Activated CD8-positive, alpha-beta T cell treated with anti-CD3 and anti-CD28 coated beads, Interleukin-2, amount 10 ng/mL, durations not matched to agents 7 days and 5 days (primary cell): ENCODE results near the gene PYROXD2. TPM values are rescaled to one million over a fixed set of nuclear protein-coding genes. Genes with fewer than 3 reads are reported as not detected.

Experiments used
- ATAC-seq: fragments of 150-1000 bp; cut with Tn5 transposase; one replicate; pipeline ENCODE4 v1.10.0; 2021; ENCODE audit warnings: moderate library complexity
- CTCF ChIA-PET: fragments of 350-600 bp; sonication (Branson Sonifier 250); formaldehyde crosslinking; loops from one replicate; lab custom pipeline; 2021; ENCODE audit warnings: antibody characterized with exemption; lab: Charles Lee
- POLR2A ChIA-PET: fragments of 350-600 bp; sonication (Branson Sonifier 250); formaldehyde crosslinking; loops from one replicate; lab custom pipeline; 2021; ENCODE audit warnings: antibody characterized with exemption; lab: Charles Lee
- DNase-seq: peaks from one replicate; pipeline ENCODE4 v3.0.0-alpha.2; 2020
- H3K27ac Mint-ChIP-seq: one replicate; pipeline ENCODE4 v1.8.0; 2021; ENCODE audit warnings: mild to moderate bottlenecking, mixed read lengths
- H3K27me3 Mint-ChIP-seq: one replicate; pipeline ENCODE4 v1.8.0; 2021; ENCODE audit warnings: low read depth, mixed read lengths
- H3K36me3 Mint-ChIP-seq: one replicate; pipeline ENCODE4 v1.8.0; 2021; ENCODE audit warnings: low read depth, mixed read lengths
- H3K4me1 Mint-ChIP-seq: one replicate; pipeline ENCODE4 v1.8.0; 2021; ENCODE audit warnings: low read depth, mixed read lengths
- H3K4me3 Mint-ChIP-seq: one replicate; pipeline ENCODE4 v1.8.0; 2021; ENCODE audit warnings: mild to moderate bottlenecking, mixed read lengths
- H3K9me3 Mint-ChIP-seq: one replicate; pipeline ENCODE4 v1.8.0; 2022; ENCODE audit warnings: mixed read lengths; ENCODE audit not compliant: insufficient read depth
- total RNA-seq, 2 experiments: library from RNA; stranded (reverse); gene quantifications; one replicate each; pipeline ENCODE4 v1.2.3, GENCODE V29; 2021

Gene PYROXD2
- total RNA-seq, 2 experiments from 2014 or later: 8.3 to 9.3 TPM

DNA sequence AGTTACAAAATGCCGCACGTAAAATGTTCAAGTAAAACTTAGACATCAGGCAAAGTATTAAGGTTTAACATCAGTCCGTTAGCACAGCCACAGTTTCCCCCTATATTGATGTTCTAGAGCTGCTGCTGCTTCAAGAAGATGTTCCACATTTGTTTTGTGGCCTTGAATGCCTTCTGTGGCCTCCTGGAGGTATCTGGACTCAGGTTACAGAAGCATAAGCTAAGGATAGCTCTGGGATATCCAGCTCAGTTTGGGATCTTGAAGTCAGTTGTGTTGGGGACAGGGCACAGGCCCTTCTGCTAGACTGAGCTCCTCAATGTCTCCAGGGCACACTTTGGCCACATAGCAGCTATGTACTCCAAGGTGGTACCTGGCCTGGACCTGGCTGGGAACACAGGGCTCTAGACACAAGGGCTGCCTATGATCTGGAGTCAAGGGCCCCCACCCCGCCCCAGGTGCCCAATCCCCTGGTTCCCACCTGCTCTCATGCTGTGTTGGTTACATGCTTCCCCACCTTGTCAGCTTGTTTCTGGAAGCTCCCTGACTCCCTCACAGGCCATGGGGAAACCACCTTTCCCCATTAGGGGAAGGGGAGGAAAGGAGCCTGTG is 4.7 kb downstream of the PYROXD2 start:
- no peak for DNase-seq
- Mint-ChIP-seq H3K4me3 (no peak overlapping the region), H3K36me3 (peaks cover 2% of the 10 kb centered on the region), H3K4me1 (peaks cover 11% of the 10 kb centered on the region), H3K9me3 (no peaks in the 10 kb centered on the region), H3K27me3 (no peaks in the 10 kb centered on the region), H3K27ac (no peak overlapping the region)
- ChIA-PET POLR2A (no interaction called here), CTCF (no interaction called here)
- ATAC-seq: no peak

DNA sequence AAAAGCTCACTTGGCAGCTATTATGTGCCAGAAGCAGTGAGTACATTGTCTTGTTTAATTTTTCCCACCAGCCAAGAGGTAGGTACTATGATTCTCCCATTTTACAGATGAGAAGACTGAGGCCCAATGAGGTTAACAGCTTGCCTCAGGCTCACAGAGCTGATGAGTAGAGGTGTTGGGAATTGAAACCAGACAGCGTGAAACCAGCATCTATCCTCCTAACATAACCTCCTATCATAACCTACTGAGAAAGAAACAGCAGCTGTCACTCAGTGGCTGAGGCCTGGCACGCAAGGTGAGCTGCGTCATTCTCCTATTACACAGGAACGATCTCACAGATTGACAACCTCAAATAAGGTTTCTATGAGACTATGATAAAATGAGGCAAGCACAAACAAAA is 6.2 kb downstream of the PYROXD2 start:
- Mint-ChIP-seq H3K9me3 (no peaks in the 10 kb centered on the region), H3K4me1 (peaks cover 7% of the 10 kb centered on the region), H3K36me3 (no peaks in the 10 kb centered on the region), H3K4me3 (no peak overlapping the region), H3K27ac (peak overlapping the region; percentile 3), H3K27me3 (no peaks in the 10 kb centered on the region)
- DNase-seq (no peak), ATAC-seq (no peak)
- ChIA-PET CTCF (interaction anchor here (1.0 kb wide), 1 partner anchor 17 kb away, joined by 4 read pairs; no protein-coding TSS in a partner anchor), POLR2A (no interaction called here)

DNA sequence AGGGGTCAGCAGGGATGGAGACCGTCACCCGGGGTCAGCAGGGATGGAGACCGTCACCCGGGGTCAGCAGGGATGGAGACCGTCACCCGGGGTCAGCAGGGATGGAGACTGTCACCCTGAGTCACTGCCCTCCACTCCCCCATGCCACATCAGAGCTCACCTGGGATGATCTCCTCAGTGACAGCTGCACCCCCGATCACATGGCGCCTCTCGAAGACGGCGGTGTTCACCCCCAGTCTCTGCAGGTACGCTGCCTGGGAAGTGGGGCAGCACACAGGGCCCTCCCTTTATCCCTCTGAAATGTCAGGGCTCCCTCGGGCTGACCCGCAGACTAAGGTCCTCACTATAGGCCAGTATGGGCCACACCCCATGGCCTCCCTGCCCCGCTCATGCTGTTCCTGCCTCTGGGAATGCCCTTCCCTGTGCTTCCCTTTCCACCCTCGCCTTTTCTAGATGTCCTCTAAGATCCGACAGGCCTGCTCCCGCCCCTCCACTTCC is 7.2 kb downstream of the PYROXD2 start:
- Mint-ChIP-seq H3K4me1 (peaks cover 10% of the 10 kb centered on the region), H3K9me3 (no peaks in the 10 kb centered on the region), H3K4me3 (no peak overlapping the region), H3K27me3 (no peaks in the 10 kb centered on the region), H3K36me3 (peaks cover under 1% of the 10 kb centered on the region), H3K27ac (no peak overlapping the region)
- ATAC-seq: no peak
- DNase-seq: no peak
- ChIA-PET POLR2A (no interaction called here), CTCF (no interaction called here)

DNA sequence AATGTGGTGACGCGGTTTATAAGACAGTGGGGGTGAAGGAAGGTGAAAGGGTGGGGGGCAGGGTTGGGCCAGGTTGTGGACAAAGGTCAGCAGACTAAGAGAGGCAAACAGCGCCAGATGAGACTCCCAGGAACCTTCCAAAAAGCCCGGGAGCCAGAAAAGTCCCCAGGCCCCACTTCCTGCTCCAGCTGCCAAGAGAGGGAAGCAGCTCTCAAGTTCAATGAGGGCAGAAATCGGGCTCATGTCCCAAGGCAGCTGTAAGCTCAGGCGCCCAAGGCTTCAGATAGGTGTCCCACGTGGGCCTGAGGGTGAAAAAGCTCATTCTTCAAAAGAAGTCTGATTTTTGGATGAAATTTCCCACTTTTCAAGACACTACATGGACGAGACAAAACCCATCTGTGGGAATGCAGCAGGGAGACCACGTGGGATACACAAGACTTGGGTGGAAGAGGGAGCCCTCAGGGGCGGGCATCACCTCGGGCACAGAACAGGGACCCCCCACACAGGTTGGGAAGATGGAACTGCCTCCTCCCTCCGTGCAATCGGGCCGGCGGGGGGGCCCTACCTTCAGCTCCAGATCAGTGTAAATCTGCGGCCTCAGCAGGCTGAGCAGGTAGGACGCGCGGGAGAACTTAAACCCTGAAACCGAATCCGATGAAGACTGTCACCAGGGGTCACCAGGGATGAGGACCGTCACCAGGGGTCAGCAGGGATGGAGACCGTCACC is 7.8 kb downstream of the PYROXD2 start:
- Mint-ChIP-seq H3K4me1 (peaks cover 10% of the 10 kb centered on the region), H3K36me3 (peaks cover 2% of the 10 kb centered on the region), H3K27ac (no peak overlapping the region), H3K4me3 (no peak overlapping the region), H3K27me3 (no peaks in the 10 kb centered on the region), H3K9me3 (no peaks in the 10 kb centered on the region)
- CTCF ChIA-PET: no interaction called here
- DNase-seq (no peak), ATAC-seq (no peak)
- POLR2A ChIA-PET: no interaction called here

DNA sequence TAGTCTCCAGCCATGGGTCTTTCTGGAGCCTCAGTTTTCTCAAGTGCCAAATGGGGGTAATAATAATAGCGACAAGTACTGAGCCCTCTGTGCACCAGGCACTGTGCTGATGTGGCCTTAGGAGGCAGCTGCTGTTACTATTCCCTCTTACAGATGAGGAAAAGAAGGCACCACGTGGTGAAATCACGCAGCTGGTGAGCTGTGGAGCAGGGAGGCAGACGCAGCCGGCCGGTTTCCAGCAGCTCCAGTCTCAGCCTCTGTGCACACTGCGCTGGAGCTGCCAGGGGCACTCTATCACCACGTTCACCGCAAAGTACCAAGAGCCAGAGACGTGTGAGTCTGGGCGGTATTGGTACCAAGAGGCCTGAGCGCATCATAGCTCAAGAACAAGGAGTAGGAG is 9.6 kb downstream of the PYROXD2 start:
- Mint-ChIP-seq H3K36me3 (peaks cover 2% of the 10 kb centered on the region), H3K27me3 (no peaks in the 10 kb centered on the region), H3K4me1 (peaks cover 10% of the 10 kb centered on the region), H3K27ac (no peak overlapping the region), H3K9me3 (no peaks in the 10 kb centered on the region), H3K4me3 (no peak overlapping the region)
- ChIA-PET POLR2A (interaction anchor here (1.2 kb wide), 1 partner anchor 10 kb away, joined by 3 read pairs; the partner anchor contains the start of gene PYROXD2), CTCF (no interaction called here)
- ATAC-seq (no peak), DNase-seq (no peak)

DNA sequence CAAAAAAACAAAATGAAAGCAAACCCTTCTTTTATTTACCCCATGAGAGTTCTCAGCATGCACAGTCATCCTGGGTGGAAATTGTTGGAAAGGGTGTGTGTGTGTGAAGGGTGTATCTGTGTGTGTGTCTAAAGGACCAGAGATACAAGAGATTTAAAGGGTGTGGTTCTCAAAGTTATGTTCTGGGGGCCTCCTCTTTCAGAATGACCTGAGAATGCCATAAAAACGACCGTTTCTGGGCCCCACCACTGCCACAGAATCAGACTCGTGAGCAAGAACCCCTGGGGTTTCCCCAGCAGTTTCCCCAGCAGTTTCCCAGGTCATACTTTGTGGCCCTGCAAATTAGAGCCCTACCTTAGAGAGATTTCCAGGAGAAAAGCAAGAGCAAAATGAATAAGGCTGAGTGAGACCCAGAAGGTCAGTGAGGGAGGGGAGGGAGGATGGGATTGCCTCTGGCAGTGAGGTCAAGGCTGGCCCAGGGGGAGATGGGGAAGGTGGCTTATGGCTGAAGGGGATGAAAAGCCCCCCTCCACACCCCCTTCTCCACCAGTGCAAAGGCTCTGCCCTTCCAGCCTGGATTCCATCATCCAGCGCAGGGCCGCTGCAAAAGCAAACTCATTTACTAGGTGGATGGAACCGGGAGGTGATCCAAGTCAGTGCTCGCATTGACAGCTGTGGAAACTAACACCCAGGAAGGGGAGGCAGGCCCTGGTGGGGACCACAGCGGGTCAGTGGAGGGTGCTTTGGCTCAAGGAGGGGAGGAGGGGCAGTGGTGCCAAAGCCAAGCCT is 10.2 kb downstream of the PYROXD2 start:
- Mint-ChIP-seq H3K27ac (peak overlapping the region; percentile 36), H3K9me3 (no peaks in the 10 kb centered on the region), H3K4me1 (peaks cover 10% of the 10 kb centered on the region), H3K36me3 (peaks cover 2% of the 10 kb centered on the region), H3K4me3 (no peak overlapping the region), H3K27me3 (no peaks in the 10 kb centered on the region)
- CTCF ChIA-PET: interaction anchor here (0.8 to 0.9 kb wide), 2 partner anchors 10 to 21 kb away, joined by 3 read pairs; partner anchors contain the start of gene PYROXD2
- DNase-seq (no peak), ATAC-seq (no peak)
- POLR2A ChIA-PET: interaction anchor here (1.2 to 1.6 kb wide), 2 partner anchors 10 to 42 kb away, joined by 3 to 4 read pairs; partner anchors contain the start of genes HPS1 and PYROXD2

DNA sequence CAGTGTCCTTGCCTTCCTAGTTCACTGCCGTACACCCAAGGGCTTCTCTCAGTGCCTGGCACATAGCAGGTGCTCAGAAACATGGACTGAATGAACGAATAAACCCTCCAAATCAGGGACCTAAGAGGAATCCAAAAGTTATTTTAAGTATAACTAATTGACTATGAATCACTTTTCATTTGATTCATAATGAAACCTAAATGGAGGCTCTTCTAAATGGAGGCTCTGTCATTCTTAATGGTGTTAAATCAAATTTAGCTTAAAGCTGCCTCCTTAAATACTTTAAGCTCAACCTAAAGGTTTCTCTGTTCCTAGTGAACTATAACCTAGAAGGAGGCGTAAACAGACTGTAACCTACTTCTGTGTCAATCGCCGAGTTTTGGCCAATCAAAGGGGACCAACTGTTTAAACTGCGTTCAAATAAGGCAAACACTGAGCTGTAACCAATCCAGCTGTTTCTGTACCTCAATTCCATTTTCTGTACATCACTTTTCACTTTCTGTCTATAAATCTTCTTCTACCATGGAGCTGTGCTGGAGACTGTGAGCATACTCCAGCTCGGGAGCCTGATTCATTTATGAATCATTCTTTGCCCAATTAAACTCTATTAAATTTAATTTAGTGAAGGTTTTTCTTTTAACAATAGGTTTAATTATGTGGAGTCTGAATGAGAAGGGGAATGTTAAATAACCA is 11.0 kb downstream of the PYROXD2 start:
- Mint-ChIP-seq H3K27ac (peak overlapping the region; percentile 69), H3K4me3 (no peak overlapping the region), H3K27me3 (no peaks in the 10 kb centered on the region), H3K4me1 (peaks cover 10% of the 10 kb centered on the region), H3K36me3 (peaks cover 2% of the 10 kb centered on the region), H3K9me3 (no peaks in the 10 kb centered on the region)
- ChIA-PET POLR2A (interaction anchor here (1.0 to 1.6 kb wide), 2 partner anchors 12 to 42 kb away, joined by 3 to 4 read pairs; partner anchors contain the start of gene HPS1), CTCF (interaction anchor here (0.8 to 0.9 kb wide), 2 partner anchors 11 to 22 kb away, joined by 3 read pairs; partner anchors contain the start of gene PYROXD2)
- no peak for DNase-seq
- ATAC-seq: no peak

DNA sequence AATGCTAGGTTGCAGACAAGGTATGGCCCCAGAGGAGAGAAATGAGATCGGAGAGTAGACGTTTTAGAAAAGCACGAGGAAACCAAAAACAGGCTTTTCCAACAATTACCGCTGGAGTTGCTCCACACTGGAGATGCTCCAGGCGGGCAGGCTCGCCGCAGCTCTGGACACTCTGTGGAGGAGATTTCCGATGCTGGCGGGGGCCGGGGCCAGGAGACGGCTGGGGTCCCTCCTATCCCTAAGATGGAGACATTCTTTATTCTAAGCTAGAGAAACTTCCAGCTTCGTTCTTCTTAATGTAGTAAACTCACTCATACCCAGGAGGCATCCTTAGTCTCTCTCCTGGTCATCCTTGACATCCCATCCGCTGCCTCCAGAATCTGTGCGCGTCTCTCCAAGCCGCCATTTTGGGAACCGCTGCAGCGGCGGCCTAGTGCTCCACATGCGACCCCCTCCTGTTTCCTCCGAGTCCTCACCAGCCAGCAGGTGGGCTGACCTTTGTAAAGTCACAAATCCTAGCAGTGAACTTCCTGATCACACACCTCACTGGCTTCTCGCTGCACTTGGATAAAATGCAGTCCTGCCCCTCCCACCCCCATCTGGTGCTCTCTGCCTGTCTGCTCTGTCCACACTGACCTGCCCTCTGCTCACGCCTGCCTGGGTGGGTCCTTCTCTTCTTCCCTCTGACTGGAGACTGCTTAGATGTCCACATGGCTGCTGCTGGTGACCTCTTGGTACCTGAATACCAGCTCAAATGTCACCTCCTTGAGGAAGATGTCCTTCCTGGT is 11.9 kb downstream of the PYROXD2 start:
- Mint-ChIP-seq H3K36me3 (peaks cover 2% of the 10 kb centered on the region), H3K27ac (no peak overlapping the region), H3K4me1 (peaks cover 10% of the 10 kb centered on the region), H3K9me3 (no peaks in the 10 kb centered on the region), H3K27me3 (no peaks in the 10 kb centered on the region), H3K4me3 (no peak overlapping the region)
- no peak for DNase-seq
- POLR2A ChIA-PET: interaction anchor here (1.0 to 1.6 kb wide), 2 partner anchors 12 to 43 kb away, joined by 3 to 4 read pairs; partner anchors contain the start of gene HPS1
- ATAC-seq: no peak
- CTCF ChIA-PET: interaction anchor here (0.5 kb wide), 1 partner anchor 234 kb away, joined by 3 read pairs; no protein-coding TSS in a partner anchor

DNA sequence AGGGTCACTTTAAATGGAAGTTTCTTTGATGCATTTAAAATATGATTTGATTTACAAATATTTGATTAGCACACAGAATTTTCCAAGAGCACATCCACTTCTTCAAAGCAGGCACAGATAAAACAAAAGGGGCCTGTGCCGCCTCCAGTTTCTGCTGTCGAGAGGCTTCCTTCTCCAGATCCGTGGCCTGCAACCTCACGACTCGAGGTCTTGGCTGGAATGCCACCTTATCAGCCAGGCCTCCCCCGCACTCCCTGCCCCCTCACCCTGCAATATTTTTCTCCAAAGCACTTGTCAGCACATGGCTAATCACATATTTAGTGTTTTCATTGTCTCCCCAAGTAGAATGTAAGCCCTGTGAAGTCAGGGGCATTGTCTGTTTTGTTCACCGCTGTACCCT is 12.5 kb downstream of the PYROXD2 start:
- no peak overlapping the region for H3K27ac Mint-ChIP-seq

DNA sequence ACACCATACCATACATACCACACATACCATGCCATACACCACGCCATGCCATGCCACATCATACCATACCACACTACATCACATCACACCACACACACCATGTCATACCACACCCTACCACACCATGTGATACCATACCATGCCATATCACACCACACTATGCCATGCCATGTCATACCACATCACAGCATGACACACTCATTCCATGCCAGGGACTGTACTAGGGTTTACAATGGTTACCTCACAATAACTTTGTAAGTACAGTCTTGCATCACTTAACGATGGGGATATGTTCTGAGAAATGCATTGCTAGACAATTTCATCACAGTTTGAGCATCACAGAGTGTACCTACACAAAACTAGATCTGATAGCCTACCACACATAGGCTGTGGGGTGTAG is 14.5 kb downstream of the PYROXD2 start:
- H3K27me3 Mint-ChIP-seq: no peaks in the 10 kb centered on the region
- POLR2A ChIA-PET: no interaction called here
- no peak for ATAC-seq

More for the DNA sequence above, 12.5 kb downstream of the PYROXD2 start:
- H3K4me3 Mint-ChIP-seq: no peak overlapping the region
- DNase-seq (no peak), ATAC-seq (no peak)
- H3K36me3 Mint-ChIP-seq: peaks cover 2% of the 10 kb centered on the region
- H3K9me3 Mint-ChIP-seq: no peaks in the 10 kb centered on the region
- ChIA-PET CTCF (interaction anchor here (1.2 kb wide), 1 partner anchor 24 kb away, joined by 4 read pairs; no protein-coding TSS in a partner anchor), POLR2A (no interaction called here)
- H3K27me3 Mint-ChIP-seq: no peaks in the 10 kb centered on the region
- peaks cover 10% of the 10 kb centered on the region for H3K4me1 Mint-ChIP-seq

More for the DNA sequence above, 14.5 kb downstream of the PYROXD2 start:
- H3K4me3 Mint-ChIP-seq: no peak overlapping the region
- no peak for DNase-seq
- no peak overlapping the region for H3K27ac Mint-ChIP-seq
- peaks cover 10% of the 10 kb centered on the region for H3K4me1 Mint-ChIP-seq
- H3K36me3 Mint-ChIP-seq: peaks cover 2% of the 10 kb centered on the region
- CTCF ChIA-PET: no interaction called here
- H3K9me3 Mint-ChIP-seq: no peaks in the 10 kb centered on the region
